Measurements from ENCODE around the gene NAALADL1.
A peak's percentile ranks its signal among the peaks of the same experiment; 100 is the strongest.
"Not testable (repeated sequence)": the region's sequence is repeated elsewhere in the genome, so short reads cannot be mapped to it uniquely, and the experiment has no call there.

The NAALADL1 gene

DNA sequence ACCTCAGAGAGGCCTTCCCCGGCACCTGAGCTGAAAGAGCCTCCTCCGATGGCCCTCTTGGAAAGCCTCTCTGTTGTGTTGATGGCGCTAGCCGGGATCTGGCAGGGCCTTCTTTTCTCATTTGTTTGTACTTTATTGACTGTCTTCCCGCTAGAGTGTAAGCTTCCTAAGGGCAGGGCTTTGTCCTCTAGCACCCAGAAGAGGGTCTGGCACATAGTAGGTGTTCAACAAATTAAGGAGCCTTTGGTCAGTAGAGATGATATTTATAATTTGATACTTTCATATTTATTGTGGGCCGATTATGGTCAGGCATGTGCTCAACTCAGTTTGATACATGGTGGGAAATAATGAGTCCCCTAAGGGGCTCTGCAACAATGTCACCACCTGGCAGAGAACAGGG lies 40.4 kb downstream of the NAALADL1 start:
- DNase-seq (ENCODE audit: low read depth in 4 of 4, low spot score in 1 of 4): no peak

DNA sequence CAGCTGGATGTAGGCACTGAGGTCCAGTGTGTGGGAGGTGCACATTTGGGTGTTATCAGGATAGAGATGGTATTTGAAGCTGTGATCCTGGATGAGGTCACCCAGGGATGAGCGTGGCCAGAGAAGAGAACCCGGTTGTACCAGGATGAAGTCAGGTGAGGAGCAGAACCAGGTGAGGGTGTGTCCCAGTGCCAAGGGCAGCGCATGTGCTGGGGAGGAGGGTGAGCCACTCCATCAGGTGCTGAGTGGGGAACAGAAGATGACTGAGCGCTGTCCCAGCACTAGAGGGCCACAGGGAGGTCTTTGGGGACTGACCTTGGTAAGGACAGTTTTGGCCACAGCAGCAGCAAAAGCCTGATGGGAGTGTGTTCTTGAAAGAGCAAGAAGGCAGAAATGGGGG lies 41.6 kb downstream of the NAALADL1 start:
- DNase-seq (ENCODE audit: low read depth in 4 of 4, low spot score in 1 of 4): no peak

DNA sequence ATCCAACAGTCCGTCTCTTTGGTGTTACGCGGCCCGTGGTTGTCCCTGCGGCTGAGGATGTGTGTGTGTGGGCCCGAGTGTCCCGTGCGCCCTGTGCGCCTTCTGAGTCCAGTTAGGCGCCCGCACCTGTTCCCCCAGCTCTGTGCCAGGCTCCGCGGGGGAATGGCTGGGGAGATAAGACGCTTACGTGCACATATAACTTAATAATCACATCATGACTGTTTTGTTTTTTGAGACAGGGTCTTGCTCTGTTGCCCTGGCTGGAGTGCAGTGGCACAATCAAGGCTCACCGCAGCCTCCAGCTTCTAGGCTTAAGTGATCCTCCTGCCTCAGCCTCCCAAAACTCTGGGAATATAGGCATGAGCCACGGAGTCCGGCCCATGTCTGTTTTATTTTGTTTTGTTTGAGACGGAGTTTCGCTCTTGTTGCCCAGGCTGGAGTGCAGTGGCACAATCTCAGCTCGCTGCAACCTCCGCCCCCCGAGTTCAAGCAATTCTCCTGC lies 43.6 kb downstream of the NAALADL1 start:
- DNase-seq (ENCODE audit: low read depth in 4 of 4, low spot score in 1 of 4): peak in 1 of 4 experiments; percentile 18

DNA sequence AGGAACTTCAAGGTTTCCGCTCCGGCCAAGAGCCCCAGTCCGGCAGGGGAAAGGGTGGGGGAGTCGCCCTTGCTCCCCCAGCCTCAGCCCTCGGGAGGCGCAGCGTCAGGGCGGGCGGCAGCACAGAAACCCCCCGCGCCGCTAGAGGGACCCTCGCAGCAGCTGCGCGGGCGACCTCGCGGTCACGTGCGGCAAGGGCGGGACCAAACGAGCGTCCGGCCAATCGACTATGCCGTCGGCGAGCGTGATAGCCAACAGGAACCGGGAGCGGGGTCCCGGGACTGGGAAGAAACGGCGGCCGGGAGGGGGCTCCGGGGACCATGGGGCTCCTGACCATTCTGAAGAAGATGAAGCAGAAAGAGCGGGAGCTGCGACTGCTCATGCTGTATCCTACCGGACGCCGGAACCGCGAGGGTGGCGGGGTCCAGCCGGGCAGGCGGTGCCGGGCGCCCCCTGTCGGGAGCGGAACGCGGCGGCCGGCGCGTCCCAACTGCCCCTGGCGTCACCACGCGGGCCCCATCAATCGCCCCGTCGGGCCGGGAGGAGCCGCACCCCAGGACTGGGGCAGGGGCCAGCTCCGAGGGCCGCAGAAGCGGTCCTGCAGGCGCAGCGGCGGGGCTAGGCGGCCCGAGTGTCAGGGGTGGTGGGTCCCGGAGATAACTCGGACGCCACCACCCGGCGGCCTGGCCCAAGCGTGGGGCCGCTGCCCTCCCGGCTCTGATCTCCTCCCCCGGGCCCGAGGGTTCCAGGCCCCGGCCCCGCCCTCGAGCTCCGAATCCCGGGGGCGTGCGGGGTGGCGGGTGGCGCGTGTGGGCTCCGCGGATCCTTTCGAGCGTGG lies 44.2 kb downstream of the NAALADL1 start, which contains the start of gene ARL2:
ARL2 (plus strand) TSS at position 273 of the 838 bp plus-strand sequence; CDS start at position 321, 48 bp downstream.
- DNase-seq (ENCODE audit: low read depth in 4 of 4, low spot score in 1 of 4): peak; percentile 57 to 86 (median 74)

DNA sequence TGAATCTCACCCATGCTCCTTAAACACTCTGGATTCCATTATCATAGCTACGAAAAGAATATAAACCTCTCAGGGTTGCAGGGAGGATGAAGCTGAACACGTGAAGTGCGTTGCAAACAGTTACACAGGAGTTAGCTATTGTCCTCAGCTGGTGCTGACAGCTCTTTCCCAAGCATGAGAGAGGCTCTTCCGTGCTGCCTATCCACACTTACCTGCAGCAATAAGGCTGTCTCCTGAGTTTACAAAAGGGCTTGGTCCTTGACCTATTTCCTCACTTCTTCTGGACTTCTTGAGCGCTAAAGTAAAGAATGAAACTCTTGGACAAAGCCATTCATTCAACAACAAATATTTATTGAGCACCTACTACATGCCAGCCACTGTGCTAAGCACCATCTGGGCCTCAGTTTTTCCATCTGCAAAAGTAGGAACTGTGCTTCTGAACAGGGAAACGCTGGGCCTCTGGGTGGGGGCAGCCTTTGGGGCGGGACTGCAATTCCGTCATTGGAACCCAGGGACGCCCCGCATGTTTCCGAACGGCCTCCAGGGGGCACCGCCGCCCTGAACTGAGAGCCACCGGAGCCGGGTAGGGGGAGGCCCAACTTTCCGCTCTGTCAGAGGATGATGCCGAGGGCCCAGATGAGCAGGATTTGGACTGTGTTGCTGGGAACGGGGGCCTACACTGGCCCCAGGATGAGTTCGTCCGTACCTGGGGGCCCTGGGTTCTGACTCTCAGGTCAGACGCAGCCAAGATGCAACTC lies 45.0 kb downstream of the NAALADL1 start:
- peak; percentile 73 to 90 (median 87) for DNase-seq (ENCODE audit: low read depth in 4 of 4, low spot score in 1 of 4)

DNA sequence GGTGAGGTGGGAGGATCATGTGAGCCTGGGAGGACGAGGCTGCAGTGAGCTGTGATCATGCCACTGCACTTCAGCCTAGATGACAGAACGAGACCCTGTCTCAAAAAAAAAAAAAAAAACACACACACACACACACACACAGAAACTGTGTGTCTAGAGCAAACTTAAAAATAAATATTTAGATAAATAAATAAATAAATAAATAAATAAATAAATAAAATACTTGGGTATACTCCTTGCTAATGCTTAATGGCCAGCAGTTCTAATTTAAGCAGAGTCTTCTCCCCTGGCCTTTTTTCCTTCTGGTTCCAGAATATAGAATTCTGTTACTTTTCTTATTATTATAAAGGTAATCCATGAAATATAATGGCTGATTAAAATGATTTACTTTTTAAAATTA lies 49.5 kb downstream of the NAALADL1 start:
- no peak for DNase-seq (ENCODE audit: low read depth in 4 of 4, low spot score in 1 of 4)

DNA sequence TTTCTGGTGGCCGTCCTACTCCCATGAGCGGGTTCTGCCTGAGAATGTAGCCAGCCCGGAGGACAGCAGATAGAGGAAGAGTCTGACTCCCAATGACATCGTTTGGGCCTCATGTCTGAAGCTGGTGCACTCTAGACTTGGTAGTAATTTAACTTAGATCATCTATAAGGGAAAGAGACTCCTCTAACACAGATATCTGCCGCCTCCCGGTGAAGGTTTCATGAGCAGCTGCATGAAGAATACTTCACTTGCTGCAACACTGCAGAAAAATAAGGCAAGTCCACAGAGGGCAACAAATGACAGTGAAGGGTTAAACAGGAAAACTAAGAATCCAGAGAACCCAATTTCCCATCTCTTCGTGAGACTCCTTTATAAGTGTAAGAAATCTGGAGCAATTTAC lies 50.3 kb downstream of the NAALADL1 start:
- no peak for DNase-seq (ENCODE audit: low read depth in 4 of 4, low spot score in 1 of 4)

DNA sequence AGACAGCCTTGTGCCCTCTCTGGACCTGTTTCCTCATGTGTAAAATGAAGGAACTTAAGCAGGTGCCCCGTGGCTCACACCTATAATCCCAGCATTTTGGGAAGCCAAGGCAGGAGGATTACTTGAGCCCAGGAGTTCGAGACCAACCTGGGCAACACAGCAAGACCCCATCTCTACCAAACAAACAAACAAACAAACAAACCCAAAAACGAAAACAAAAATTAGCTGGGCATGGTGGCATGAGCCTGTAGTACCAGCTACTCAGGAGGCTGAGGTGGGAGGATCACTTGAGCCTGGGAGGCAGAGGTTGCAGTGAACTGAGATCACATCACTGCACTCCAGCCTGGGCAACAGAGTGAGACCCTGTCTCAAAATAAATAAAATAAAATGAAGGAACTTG lies 54.4 kb downstream of the NAALADL1 start:
- not testable (repeated sequence) for DNase-seq (ENCODE audit: low read depth in 4 of 4, low spot score in 1 of 4)

DNA sequence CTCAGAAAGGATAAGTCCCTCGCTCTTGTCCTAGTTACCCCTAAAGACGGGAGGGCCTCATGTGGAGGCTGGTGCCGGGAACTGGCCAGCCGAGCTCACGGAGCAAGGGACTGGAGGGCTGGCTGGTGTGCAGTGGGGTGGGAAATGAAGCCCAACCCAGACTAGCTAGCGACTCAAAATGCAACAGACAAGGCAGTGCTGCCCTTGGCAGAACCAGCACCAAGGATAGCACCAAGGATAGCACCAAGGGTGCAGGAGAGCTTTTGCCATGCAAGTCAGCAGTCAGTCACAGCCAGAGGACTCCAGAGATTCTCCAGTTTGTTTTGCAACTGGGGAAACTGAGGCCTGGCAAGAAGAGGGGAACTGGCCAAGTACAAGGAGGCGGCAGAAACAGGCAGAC lies 55.1 kb downstream of the NAALADL1 start:
- DNase-seq (ENCODE audit: low read depth in 4 of 4, low spot score in 1 of 4): no peak

DNA sequence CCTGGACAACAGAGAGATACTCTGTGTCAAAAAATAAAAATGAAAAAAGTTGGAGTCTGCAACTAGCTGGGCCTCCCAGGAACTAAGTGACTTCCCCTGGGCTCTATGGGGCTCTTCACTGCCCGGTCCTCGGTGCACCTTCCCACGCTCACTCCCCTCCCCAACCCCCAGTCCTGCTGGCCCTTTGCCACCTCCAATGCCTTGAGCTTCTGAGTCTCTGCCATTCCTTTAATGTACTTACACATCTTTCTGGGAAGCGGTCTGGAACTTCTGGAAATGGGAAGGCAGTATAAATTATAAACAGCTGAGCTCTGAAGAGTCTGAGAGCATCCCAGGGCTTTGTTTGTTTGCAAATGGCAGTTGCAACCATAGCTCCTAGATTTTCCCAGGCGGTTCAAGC lies 55.6 kb downstream of the NAALADL1 start:
- DNase-seq (ENCODE audit: low read depth in 4 of 4, low spot score in 1 of 4): no peak

DNA sequence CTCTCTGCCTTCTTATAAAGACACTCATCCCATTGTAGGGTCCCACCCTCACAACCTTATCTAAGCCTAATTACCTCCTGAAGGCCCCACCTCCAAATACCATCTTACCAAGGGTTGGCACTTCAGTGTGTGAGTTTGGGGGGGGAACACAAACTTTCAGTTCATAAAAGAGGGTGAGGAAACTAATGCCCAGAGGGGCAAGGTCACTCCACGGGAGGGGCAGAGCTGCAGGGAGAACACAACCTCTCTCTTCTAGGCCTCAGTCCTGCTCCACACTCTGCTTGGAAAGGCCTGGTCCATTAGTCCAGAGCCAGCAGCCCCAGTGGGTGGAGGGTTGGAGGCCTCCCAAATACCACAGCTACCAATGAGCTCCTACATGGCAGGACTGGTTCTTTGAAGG lies 58.9 kb downstream of the NAALADL1 start:
- no peak for DNase-seq (ENCODE audit: low read depth in 4 of 4, low spot score in 1 of 4)

DNA sequence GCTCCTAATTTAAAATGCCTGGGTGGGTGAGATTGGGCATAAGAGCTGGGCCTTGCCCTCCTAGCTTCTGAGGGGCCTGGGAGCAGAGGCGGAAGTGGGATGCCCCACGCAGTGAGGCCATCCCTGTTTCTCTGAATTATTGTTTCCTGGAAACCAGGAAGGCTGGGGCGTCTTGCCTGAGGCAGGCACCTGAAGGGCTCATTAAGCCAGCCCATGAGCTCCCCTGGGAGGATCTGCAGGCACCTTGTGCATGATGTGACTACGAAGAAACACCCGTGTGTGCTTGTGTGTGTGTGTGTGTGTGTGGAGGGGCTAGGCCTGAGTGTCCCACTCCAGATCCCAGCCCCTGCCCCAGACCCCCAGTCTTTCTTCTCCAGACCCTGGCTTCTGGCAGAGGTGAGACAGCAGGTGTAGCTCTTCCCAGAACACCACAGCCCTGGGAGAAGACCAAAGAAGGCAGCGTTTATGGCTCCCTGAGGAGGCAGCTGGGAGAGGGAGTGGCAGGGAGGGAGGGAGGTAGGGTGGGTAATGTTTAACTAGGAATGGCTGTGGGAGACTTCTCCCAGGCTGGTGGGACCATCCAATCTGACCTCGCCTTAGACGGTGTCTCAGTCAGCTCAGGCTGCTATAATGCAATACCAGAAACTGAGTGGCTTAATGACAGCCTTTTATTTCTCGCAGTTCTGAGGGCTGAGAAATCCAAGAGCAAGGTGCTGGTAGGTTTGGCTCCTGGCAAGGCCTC lies 59.5 kb downstream of the NAALADL1 start:
- DNase-seq (ENCODE audit: low read depth in 4 of 4, low spot score in 1 of 4): no peak

DNA sequence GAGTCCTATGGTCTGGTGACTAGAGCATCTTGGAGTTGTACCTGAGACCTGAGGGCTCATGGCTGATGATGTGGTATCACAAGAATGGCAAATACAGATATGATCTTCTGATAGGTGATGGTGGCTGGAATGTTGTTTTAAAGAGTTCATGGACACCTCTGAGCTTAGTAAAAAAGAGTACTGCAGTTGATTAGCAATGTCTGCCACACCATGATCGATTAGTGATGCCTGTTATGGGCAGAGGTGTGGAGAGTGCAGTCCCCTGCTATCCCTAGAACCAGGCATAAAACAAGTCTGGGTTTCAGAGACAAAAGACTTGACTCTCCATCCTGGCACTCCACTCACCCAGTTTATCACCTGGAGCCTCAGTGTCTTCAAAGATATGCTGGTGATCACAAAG lies 60.2 kb downstream of the NAALADL1 start:
- no peak for DNase-seq (ENCODE audit: low read depth in 4 of 4, low spot score in 1 of 4)

DNA sequence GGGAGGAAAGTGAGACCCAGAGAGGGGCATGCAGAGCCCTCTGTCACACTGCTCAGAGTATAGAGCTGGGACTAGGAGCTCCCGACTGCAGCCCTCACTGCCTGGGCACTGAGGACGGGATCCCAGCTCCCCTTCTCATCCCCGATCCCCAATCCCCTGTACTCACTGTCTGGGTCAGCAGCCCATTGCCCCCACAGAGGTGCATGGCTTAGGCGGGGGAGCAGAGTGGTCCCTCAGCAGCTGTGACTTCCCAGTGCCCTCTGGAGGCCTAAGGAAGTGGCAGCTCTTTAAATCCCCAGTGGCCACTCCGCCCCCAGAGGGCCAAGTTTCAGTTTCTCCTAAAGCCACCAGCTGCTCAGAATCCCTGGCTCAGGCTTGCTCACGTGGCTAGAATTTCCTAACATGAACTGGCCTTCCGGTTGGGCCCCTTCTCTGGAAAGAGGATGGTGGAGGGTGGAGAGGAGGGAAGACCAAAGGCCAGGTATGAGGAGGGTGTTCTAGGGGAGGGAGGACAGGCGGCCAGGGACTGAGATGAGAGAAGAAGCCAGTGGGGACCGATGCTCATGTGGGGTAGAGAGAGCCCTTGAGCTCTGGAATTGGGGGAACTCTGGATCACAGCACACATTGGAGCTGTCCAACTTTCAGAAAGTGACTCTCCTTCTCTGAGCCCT lies 61.5 kb downstream of the NAALADL1 start, which contains the start of gene BATF2:
BATF2 (minus strand) TSS at position 262 of the 671 bp plus-strand sequence; CDS start at position 205, 57 bp downstream.
- DNase-seq (ENCODE audit: low read depth in 4 of 4, low spot score in 1 of 4): no peak

DNA sequence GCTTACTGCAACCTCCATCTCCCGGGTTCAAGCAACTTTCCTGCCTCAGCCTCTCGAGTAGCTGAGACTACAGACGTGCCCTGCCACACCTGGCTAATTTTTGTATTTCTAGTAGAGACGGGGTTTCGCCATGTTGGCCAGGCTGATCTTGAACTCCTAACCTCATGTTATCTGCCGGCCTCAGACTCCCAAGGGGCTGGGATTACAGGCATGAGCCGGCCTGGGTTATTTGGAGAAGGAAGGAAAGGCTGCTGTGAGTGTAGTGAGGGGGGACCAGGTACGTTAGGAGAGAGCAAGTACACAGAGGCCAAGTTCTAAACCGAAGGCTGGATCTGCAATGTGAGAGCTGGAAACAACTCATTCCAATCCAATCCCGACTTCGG lies 62.0 kb downstream of the NAALADL1 start:
- DNase-seq (ENCODE audit: low read depth in 4 of 4, low spot score in 1 of 4): no peak
